SK-N-SH (cell line): ENCODE data around the gene ZFC3H1. TPM values are rescaled to one million over a fixed set of nuclear protein-coding genes. Genes with fewer than 3 reads are reported as not detected.
A peak's percentile ranks its signal among the peaks of the same experiment; 100 is the strongest.
"Not testable (repeated sequence)": the region's sequence is repeated elsewhere in the genome, so short reads cannot be mapped to it uniquely, and the experiment has no call there.

Experiments
- CTCF ChIA-PET: fragments of 300-600, 350-600 bp; formaldehyde crosslinking; extraction: SDS; loops from one replicate; lab custom pipeline; 2021; lab: Yijun Ruan, JAX
- POLR2A ChIA-PET: fragments of 350-600 bp; sonication (Branson Sonifier 250); formaldehyde crosslinking; extraction: SDS; loops from one replicate; lab custom pipeline; 2020; ENCODE audit warnings: antibody characterized with exemption, inconsistent platforms; lab: Yijun Ruan, JAX
- DNase-seq: peaks from one replicate; pipeline ENCODE4 v3.0.0; 2012
- H2AFZ ChIP-seq: fragments of 200-600 bp; sonication (generic); 2 replicates; pipeline ENCODE4 v1.8.1; 2016; ENCODE audit warnings: antibody characterized with exemption, mild to moderate bottlenecking, low read depth
- H3F3A ChIP-seq: fragments of 200-600 bp; sonication (generic); replicated peaks from 2 replicates; pipeline ENCODE3; 2016; ENCODE audit warnings: antibody characterized with exemption, mild to moderate bottlenecking; ENCODE audit not compliant: insufficient read depth
- H3K27ac ChIP-seq, 2 experiments: fragments of 200-500 bp in 1 of 2; fragments of 200-600 bp in 1 of 2; sonication (Bioruptor generic) in 1 of 2; sonication (generic), shearing (Covaris generic) in 1 of 2; 2 replicates each; pipeline versions ENCODE4 v1.5.1 to v1.6.1; 2014 to 2016; ENCODE audit warnings: low read depth in 2 of 2, inconsistent platforms in 1 of 2, low read length in 1 of 2, mild to moderate bottlenecking in 1 of 2, mixed read lengths in 1 of 2
- H3K27me3 ChIP-seq: fragments of 200-600 bp; sonication (generic), shearing (Covaris generic); 2 replicates; pipeline ENCODE4 v1.6.1; 2016; ENCODE audit warnings: mixed run types; ENCODE audit not compliant: insufficient read depth
- H3K36me3 ChIP-seq, 2 experiments: fragments of 200-500 bp in 1 of 2; fragments of 200-600 bp in 1 of 2; sonication (Bioruptor generic) in 1 of 2; sonication (generic) in 1 of 2; replicated peaks in 1 of 2; 2 replicates each; pipeline versions ENCODE3 to v1.5.1; 2014 to 2016; ENCODE audit warnings: low read length in 1 of 2, mild to moderate bottlenecking in 1 of 2; ENCODE audit not compliant: insufficient read depth in 2 of 2, control insufficient read depth in 1 of 2
- H3K4me1 ChIP-seq, 2 experiments: fragments of 200-500 bp in 1 of 2; fragments of 200-600 bp in 1 of 2; sonication (Bioruptor generic) in 1 of 2; sonication (generic), shearing (Covaris generic) in 1 of 2; 2 replicates each; pipeline versions ENCODE4 v1.5.1 to v1.6.1; 2014 to 2016; ENCODE audit warnings: low read depth in 1 of 2, low read length in 1 of 2, mixed run types in 1 of 2; ENCODE audit not compliant: insufficient read depth in 2 of 2, control insufficient read depth in 1 of 2
- H3K4me2 ChIP-seq: fragments of 200-600 bp; sonication (generic), shearing (Covaris generic); 2 replicates; pipeline ENCODE4 v1.6.1; 2017; ENCODE audit warnings: mixed run types
- H3K4me3 ChIP-seq, 2 experiments: fragments of 200-500 bp in 1 of 2; fragments of 200-600 bp in 1 of 2; sonication (Bioruptor generic) in 1 of 2; sonication (generic), shearing (Covaris generic) in 1 of 2; 2 replicates each; pipeline versions ENCODE4 v1.5.1 to v1.8.1; 2014 to 2016; ENCODE audit warnings: low read depth in 2 of 2, inconsistent platforms in 1 of 2, low read length in 1 of 2, mild to moderate bottlenecking in 1 of 2, mixed read lengths in 1 of 2, moderate library complexity in 1 of 2
- H3K79me2 ChIP-seq: fragments of 200-600 bp; sonication (generic); 2 replicates; pipeline ENCODE4 v1.8.1; 2017; ENCODE audit warnings: mild to moderate bottlenecking; ENCODE audit not compliant: insufficient read depth
- H3K9ac ChIP-seq: fragments of 200-600 bp; sonication (generic); 2 replicates; pipeline ENCODE4 v1.6.1; 2017; ENCODE audit warnings: mixed run types
- H3K9me2 ChIP-seq: fragments of 200-600 bp; sonication (generic); 2 replicates; pipeline ENCODE4 v1.6.1; 2017; ENCODE audit warnings: mixed run types
- H3K9me3 ChIP-seq: fragments of 200-600 bp; sonication (generic); 2 replicates; pipeline ENCODE4 v1.6.1; 2017; ENCODE audit warnings: mixed run types, mild to moderate bottlenecking, moderate library complexity
- H4K20me1 ChIP-seq: fragments of 200-600 bp; sonication (generic); 2 replicates; pipeline ENCODE4 v1.6.1; 2017; ENCODE audit warnings: mild to moderate bottlenecking, mixed run types; ENCODE audit not compliant: insufficient read depth
- EZH2phosphoT487 ChIP-seq: fragments of 200-600 bp; sonication (generic); IDR thresholded peaks from 2 replicates; pipeline ENCODE4 v1.6.1; 2017; ENCODE audit warnings: low read depth, mixed run types, mild to moderate bottlenecking, antibody characterized with exemption, moderate library complexity, borderline replicate concordance
- FOXM1 ChIP-seq: IDR thresholded peaks from 2 replicates; pipeline ENCODE4 v1.4.0; 2012; ENCODE audit warnings: low read depth, mild to moderate bottlenecking
- JUND ChIP-seq: IDR thresholded peaks from 2 replicates; pipeline ENCODE4 v1.4.0; 2012
- MEF2A ChIP-seq: IDR thresholded peaks from 2 replicates; pipeline ENCODE4 v1.4.0; 2012; ENCODE audit warnings: low read depth, borderline replicate concordance
- SMC3 ChIP-seq: IDR thresholded peaks from 2 replicates; pipeline ENCODE4 v1.6.1; 2012; ENCODE audit warnings: low read depth, low read length, improper control_type of control experiment
- TEAD4 ChIP-seq: IDR thresholded peaks from 2 replicates; pipeline ENCODE4 v1.4.0; 2012; ENCODE audit warnings: mild to moderate bottlenecking, borderline replicate concordance; ENCODE audit not compliant: insufficient read depth
- YY1 ChIP-seq: IDR thresholded peaks from 2 replicates; pipeline ENCODE4 v1.4.0; 2012; ENCODE audit warnings: low read depth, mild to moderate bottlenecking
- WGBS: methylation state at CpG from one replicate; pipeline ENCODE4 v1.1.6; 2017; ENCODE audit warnings: low lambda C conversion rate; 5-methylcytosine and 5-hydroxymethylcytosine counted together
- polyA plus RNA-seq, 3 experiments: library from polyadenylated mRNA; depleted of rRNA; stranded (reverse); fragments of >200 nt; gene quantifications; 2 replicates each; pipeline ENCODE4 v1.2.3, GENCODE V29; 2012
- TF ChIP-seq, protein P1 (sequence below): IDR thresholded peaks from 2 replicates; pipeline ENCODE4 v1.4.0; 2012; ENCODE audit warnings: low read depth, borderline replicate concordance

Gene ZFC3H1
- polyA plus RNA-seq, 1 of the 3 experiments (the other 2 are of a cell fraction), result 19.1 TPM

DNA sequence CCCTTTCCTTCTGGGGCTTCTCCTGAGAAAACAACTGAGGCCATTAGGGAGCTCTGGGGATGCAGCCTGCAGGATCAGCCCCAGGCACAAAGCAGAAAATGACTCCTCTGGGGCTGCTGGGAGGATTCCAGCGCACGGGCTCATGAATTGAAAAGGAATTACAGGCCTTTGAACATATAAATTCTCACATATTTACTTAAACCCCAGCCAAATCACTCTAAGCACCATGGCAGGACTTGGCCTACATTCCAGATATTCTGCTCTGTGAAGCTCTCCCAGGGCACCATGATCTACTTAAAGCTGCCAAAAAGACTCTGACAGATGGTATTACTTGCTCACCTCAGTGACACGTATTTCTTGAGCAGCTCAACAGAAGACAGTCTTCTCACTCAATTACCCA, 87.2 kb downstream of the ZFC3H1 start:
- ChIA-PET POLR2A (no interaction called here), CTCF (interaction anchor here (0.9 kb wide), 1 partner anchor 17 kb away, joined by 3 read pairs; no protein-coding TSS in a partner anchor)
- Histone ChIP-seq H3K27me3 (no peaks in the 10 kb centered on the region), H2AFZ (no peak overlapping the region), H3K9ac (no peak overlapping the region), H3K9me3 (no peaks in the 10 kb centered on the region), H3F3A (no peaks in the 10 kb centered on the region), H3K79me2 (no peaks in the 10 kb centered on the region), H3K36me3 (no peaks in the 10 kb centered on the region), H3K27ac (peak overlapping the region in 1 of 2 experiments; percentile 88; a peak in 2 of 4 replicates), H4K20me1 (no peaks in the 10 kb centered on the region), H3K9me2 (no peaks in the 10 kb centered on the region), H3K4me2 (no peak overlapping the region), H3K4me1 (peaks cover 0 to 21% of the 10 kb centered on the region in 2 experiments; a peak in 2 of 4 replicates), H3K4me3 (no peak overlapping the region)
- TF ChIP-seq SMC3 (no peak), TEAD4 (no peak), FOXM1 (no peak), YY1 (no peak), JUND (no peak)
- TF ChIP-seq, protein P1, sequence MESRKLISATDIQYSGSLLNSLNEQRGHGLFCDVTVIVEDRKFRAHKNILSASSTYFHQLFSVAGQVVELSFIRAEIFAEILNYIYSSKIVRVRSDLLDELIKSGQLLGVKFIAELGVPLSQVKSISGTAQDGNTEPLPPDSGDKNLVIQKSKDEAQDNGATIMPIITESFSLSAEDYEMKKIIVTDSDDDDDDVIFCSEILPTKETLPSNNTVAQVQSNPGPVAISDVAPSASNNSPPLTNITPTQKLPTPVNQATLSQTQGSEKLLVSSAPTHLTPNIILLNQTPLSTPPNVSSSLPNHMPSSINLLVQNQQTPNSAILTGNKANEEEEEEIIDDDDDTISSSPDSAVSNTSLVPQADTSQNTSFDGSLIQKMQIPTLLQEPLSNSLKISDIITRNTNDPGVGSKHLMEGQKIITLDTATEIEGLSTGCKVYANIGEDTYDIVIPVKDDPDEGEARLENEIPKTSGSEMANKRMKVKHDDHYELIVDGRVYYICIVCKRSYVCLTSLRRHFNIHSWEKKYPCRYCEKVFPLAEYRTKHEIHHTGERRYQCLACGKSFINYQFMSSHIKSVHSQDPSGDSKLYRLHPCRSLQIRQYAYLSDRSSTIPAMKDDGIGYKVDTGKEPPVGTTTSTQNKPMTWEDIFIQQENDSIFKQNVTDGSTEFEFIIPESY, result no peak
- 87% methylated on average over 3 of the region's 3 CpGs for WGBS
- DNase-seq, result no peak

DNA sequence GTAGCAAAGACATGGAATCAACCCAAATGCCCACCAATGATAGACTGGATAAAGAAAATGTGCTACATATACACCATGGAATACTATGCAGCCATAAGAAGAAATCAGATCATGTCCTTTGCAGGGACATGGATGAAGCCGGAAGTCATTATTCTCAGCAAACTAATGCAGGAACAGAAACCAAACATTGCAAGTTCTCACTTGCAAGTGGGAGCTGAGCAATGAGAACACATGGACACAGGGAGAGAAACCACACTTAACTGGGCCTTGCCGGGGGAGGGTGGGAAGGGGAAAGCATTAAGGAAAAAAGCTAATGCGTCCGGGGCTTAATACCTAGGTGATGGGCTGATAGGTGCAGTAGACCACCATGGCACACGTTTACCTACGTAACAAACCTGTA, 93.8 kb downstream of the ZFC3H1 start:
- POLR2A ChIA-PET, H3K36me3 ChIP-seq, H2AFZ ChIP-seq, H3K27ac ChIP-seq, H3K9ac ChIP-seq, H3K4me2 ChIP-seq, H3F3A ChIP-seq, H3K27me3 ChIP-seq, H3K9me3 ChIP-seq, H3K9me2 ChIP-seq, H3K79me2 ChIP-seq, H3K4me3 ChIP-seq, DNase-seq, H4K20me1 ChIP-seq: not testable (repeated sequence)
- CTCF ChIA-PET, result interaction anchor here (1.1 to 1.5 kb wide), 3 partner anchors 11 to 154 kb away, joined by 3 to 5 read pairs (median 4); no protein-coding TSS in a partner anchor
- 79% methylated on average over 6 of the region's 6 CpGs for WGBS
- H3K4me1 ChIP-seq, result peaks cover 0 to 12% of the 10 kb centered on the region in 2 experiments; a peak in 2 of 4 replicates

DNA sequence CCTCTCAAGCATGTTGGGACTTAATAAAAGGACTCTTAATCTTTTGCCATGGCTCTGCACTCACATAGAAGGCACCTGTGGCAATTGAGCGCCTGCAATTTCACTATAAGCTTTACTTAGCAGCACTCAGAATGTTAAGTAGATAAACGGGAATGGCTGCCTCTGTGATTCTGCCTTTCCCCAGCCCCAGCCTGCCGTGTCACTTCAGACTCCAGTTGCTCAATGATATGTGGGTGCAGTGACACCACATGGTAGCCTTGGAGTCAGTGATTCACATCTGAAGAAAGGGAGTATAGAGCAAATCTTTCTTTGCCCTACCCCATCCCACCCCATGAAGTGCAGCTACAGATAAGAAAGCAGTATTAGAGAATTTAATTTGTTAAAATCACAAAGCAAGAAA, 96.1 kb downstream of the ZFC3H1 start:
- H3K27me3 ChIP-seq, result no peaks in the 10 kb centered on the region
- H3K9me3 ChIP-seq, result no peaks in the 10 kb centered on the region
- no peak overlapping the region for H3K4me2 ChIP-seq
- no peaks in the 10 kb centered on the region for H3K9me2 ChIP-seq
- H3K4me1 ChIP-seq, result peaks cover 0 to 20% of the 10 kb centered on the region in 2 experiments; a peak in 2 of 4 replicates
- ChIA-PET CTCF (interaction anchor here (1.0 to 1.5 kb wide), 2 partner anchors 95 to 152 kb away, joined by 3 to 4 read pairs; no protein-coding TSS in a partner anchor), POLR2A (no interaction called here)
- no peaks in the 10 kb centered on the region for H3K36me3 ChIP-seq
- 90% methylated on average over 3 of the region's 3 CpGs for WGBS
- no peak for DNase-seq
- TF ChIP-seq MEF2A, result no peak
- TF ChIP-seq EZH2phosphoT487, result no peak
- no peaks in the 10 kb centered on the region for H4K20me1 ChIP-seq
- H2AFZ ChIP-seq, result no peak overlapping the region
- peak overlapping the region; percentile 46 to 85; a peak in 2 of 4 replicates for H3K27ac ChIP-seq
- H3K4me3 ChIP-seq, result no peak overlapping the region
- H3F3A ChIP-seq, result no peaks in the 10 kb centered on the region
- no peak overlapping the region for H3K9ac ChIP-seq
- no peaks in the 10 kb centered on the region for H3K79me2 ChIP-seq
